ENCODE data around the gene RECQL. TPM values are rescaled to one million over a fixed set of nuclear protein-coding genes. Genes with fewer than 3 reads are reported as not detected.
"Not testable (repeated sequence)": the region's sequence is repeated elsewhere in the genome, so short reads cannot be mapped to it uniquely, and the experiment has no call there.

RECQL gene
- total and polyA plus RNA-seq, 7 donors = 9.0 to 36.6 (median 13.3) TPM

GRCh38 chr12:21471294-21471693, 30.1 kb downstream of the RECQL start:
- peaks cover 0 to 96% of the 10 kb centered on the region in 2 donors for H3K36me3 ChIP-seq (ENCODE audit: insufficient read depth in 1 of 2, low read depth in 1 of 2)
- WGBS, 3 donors = 57 to 67% (median 60%) methylated on average over 2 of the region's 2 CpGs

GRCh38 chr12:21467334-21467733, 34.1 kb downstream of the RECQL start:
- 84 to 91% (median 88%) methylated on average over 2 of the region's 2 CpGs for WGBS, 3 donors
- peaks cover 0 to 81% of the 10 kb centered on the region in 2 donors for H3K36me3 ChIP-seq (ENCODE audit: insufficient read depth in 1 of 2, low read depth in 1 of 2)
- H3K9me3 ChIP-seq; ATAC-seq; H3K4me1 ChIP-seq; H3K27me3 ChIP-seq (ENCODE audit: insufficient read depth in 3 of 3, low read length in 2 of 3); H3K27ac ChIP-seq; intact Hi-C loops (cut with DNase I); DNase-seq; H3K4me3 ChIP-seq: not testable (repeated sequence)

More at GRCh38 chr12:21471294-21471693, 30.1 kb downstream of the RECQL start:
- no peak for TF ChIP-seq CTCF (IDR thresholded peaks at IDR 0.05)
- Histone ChIP-seq H3K27ac (no peak overlapping the region), H3K27me3 (ENCODE audit: insufficient read depth in 3 of 3, low read length in 2 of 3) (no peaks in the 10 kb centered on the region), H3K4me1 (no peaks in the 10 kb centered on the region), H3K9me3 (no peaks in the 10 kb centered on the region), H3K4me3 (no peak overlapping the region)
- intact Hi-C loops (cut with DNase I) = no loop called here
- no peak for ATAC-seq
- DNase-seq = no peak

GRCh38 chr12:21459474-21459873, 42.0 kb downstream of the RECQL start:
- no peak for TF ChIP-seq CTCF (IDR thresholded peaks at IDR 0.05)
- WGBS, 3 donors = 77 to 94% (median 85%) methylated on average over 2 of the region's 2 CpGs
- Histone ChIP-seq H3K9me3 (no peaks in the 10 kb centered on the region), H3K27me3 (ENCODE audit: insufficient read depth in 3 of 3, low read length in 2 of 3) (no peaks in the 10 kb centered on the region), H3K4me3 (no peak overlapping the region), H3K4me1 (no peaks in the 10 kb centered on the region), H3K36me3 (ENCODE audit: insufficient read depth in 1 of 2, low read depth in 1 of 2) (peaks cover 3 to 98% of the 10 kb centered on the region in 2 donors), H3K27ac (no peak overlapping the region)
- DNase-seq (no peak), ATAC-seq (no peak)
- intact Hi-C loops (cut with DNase I) = no loop called here

- TF ChIP-seq CTCF (IDR thresholded peaks at IDR 0.05) = no peak
- WGBS, 3 donors = 67 to 73% (median 70%) methylated on average over 7 of the region's 7 CpGs
- Histone ChIP-seq H3K4me3 (no peak overlapping the region), H3K9me3 (no peaks in the 10 kb centered on the region), H3K27ac (no peak overlapping the region), H3K36me3 (ENCODE audit: insufficient read depth in 1 of 2, low read depth in 1 of 2) (peaks cover 3 to 93% of the 10 kb centered on the region in 2 donors), H3K27me3 (ENCODE audit: insufficient read depth in 3 of 3, low read length in 2 of 3) (no peaks in the 10 kb centered on the region), H3K4me1 (no peaks in the 10 kb centered on the region)
- intact Hi-C loops (cut with DNase I) = no loop called here
- DNase-seq (no peak), ATAC-seq (no peak)
Observed at GRCh38 chr12:21456291-21456780, 45.1 kb downstream of the RECQL start.

- Histone ChIP-seq H3K27ac (no peak overlapping the region), H3K4me3 (no peak overlapping the region), H3K27me3 (ENCODE audit: insufficient read depth in 3 of 3, low read length in 2 of 3) (no peaks in the 10 kb centered on the region), H3K4me1 (no peaks in the 10 kb centered on the region), H3K9me3 (no peaks in the 10 kb centered on the region), H3K36me3 (ENCODE audit: insufficient read depth in 1 of 2, low read depth in 1 of 2) (peaks cover 3 to 93% of the 10 kb centered on the region in 2 donors)
- no peak for TF ChIP-seq CTCF (IDR thresholded peaks at IDR 0.05)
- no peak for ATAC-seq
- intact Hi-C loops (cut with DNase I) = loop anchor here in 1 of 2 donors (5.0 kb wide), 1 partner anchor 349 kb away; no protein-coding TSS in a partner anchor
- DNase-seq = no peak
- WGBS, 3 donors = 90 to 92% (median 90%) methylated on average over 4 of the region's 4 CpGs
Observed at GRCh38 chr12:21453312-21453852, 48.1 kb downstream of the RECQL start.
